Measurements from ENCODE around the gene ADAMTS17. TPM values are rescaled to one million over a fixed set of nuclear protein-coding genes. Genes with fewer than 3 reads are reported as not detected.

The ADAMTS17 gene
- total RNA-seq, 1 donor from 2014 or later, result 0.83 TPM

DNA sequence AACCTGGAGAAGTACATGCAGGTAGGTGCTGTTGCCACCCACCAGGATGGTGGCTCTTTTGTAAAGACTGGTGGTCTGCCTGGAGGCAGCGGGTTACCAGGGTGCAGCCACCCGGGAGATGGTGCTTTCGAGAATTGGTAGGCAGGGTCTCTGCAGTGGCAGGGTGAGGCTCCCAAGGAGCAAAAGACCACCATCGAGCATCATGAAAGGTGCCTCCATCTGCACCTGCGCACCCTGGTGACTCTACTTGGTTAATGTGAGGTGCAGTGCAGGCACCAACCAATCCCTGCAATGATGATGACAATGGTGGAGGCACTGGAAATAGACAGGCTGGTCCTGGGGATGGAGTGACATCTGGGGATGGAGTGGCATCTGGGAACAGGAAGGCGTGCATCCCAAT lies 236.7 kb downstream of the ADAMTS17 start:
- intact Hi-C loops (cut with micrococcal nuclease), result no loop called here
- peaks cover 2% of the 10 kb centered on the region for H3K27me3 Mint-ChIP-seq (ENCODE audit: insufficient read depth)
- no peaks in the 10 kb centered on the region for H3K36me3 Mint-ChIP-seq (ENCODE audit: low read depth)
- no peak for DNase-seq (ENCODE audit: low spot score)
- no peak overlapping the region for H3K27ac Mint-ChIP-seq
- H3K4me3 Mint-ChIP-seq, result no peak overlapping the region
- peaks cover 14% of the 10 kb centered on the region for H3K4me1 Mint-ChIP-seq (ENCODE audit: low read depth)
- H3K9me3 Mint-ChIP-seq, result no peaks in the 10 kb centered on the region

DNA sequence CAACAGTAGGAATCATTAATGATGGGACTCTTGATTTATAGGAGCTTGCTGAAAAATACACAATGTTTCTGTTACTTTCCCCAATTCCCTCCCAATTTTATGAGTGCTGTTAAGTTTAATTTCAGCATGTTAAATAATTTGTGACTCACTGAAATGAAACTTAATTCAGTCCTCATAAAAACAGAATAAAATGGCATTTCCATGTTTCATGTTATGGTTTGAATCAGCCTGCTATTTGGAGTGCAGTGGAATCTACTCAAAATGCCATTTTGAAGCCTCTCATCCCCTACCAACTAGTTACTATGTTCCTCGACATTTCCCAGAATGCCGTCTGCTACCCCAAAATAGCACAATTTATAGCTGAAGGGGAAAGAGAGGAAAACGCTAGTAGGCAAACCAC lies 237.5 kb downstream of the ADAMTS17 start:
- intact Hi-C loops (cut with micrococcal nuclease), result no loop called here
- no peak for DNase-seq (ENCODE audit: low spot score)
- peaks cover 6% of the 10 kb centered on the region for H3K4me1 Mint-ChIP-seq (ENCODE audit: low read depth)
- no peaks in the 10 kb centered on the region for H3K36me3 Mint-ChIP-seq (ENCODE audit: low read depth)
- H3K9me3 Mint-ChIP-seq, result no peaks in the 10 kb centered on the region
- H3K27me3 Mint-ChIP-seq (ENCODE audit: insufficient read depth), result peaks cover 2% of the 10 kb centered on the region
- no peak overlapping the region for H3K27ac Mint-ChIP-seq
- H3K4me3 Mint-ChIP-seq, result no peak overlapping the region

DNA sequence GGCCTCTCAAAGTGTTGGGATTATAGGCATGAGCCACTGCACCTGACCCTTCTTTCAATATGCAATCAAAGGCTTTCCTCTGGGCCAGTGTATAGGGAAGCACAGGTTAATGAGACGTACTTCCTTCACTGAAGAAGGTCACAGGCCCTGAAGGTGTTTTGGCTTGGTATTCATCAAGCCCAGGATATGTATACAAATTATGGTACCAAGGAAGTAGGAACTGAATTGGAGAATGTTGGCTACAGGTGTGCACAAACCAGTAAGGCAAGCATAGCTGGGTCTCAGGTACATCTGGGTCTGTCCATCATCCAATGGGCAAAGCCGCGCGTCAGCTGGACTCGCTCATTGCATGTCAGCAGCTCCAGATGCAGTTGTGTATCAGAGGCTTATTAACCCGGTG lies 237.9 kb downstream of the ADAMTS17 start:
- no peak overlapping the region for H3K4me3 Mint-ChIP-seq
- H3K9me3 Mint-ChIP-seq, result no peaks in the 10 kb centered on the region
- no peak overlapping the region for H3K27ac Mint-ChIP-seq
- peaks cover 2% of the 10 kb centered on the region for H3K4me1 Mint-ChIP-seq (ENCODE audit: low read depth)
- no peaks in the 10 kb centered on the region for H3K36me3 Mint-ChIP-seq (ENCODE audit: low read depth)
- H3K27me3 Mint-ChIP-seq (ENCODE audit: insufficient read depth), result peaks cover 2% of the 10 kb centered on the region
- intact Hi-C loops (cut with micrococcal nuclease), result no loop called here
- no peak for DNase-seq (ENCODE audit: low spot score)

DNA sequence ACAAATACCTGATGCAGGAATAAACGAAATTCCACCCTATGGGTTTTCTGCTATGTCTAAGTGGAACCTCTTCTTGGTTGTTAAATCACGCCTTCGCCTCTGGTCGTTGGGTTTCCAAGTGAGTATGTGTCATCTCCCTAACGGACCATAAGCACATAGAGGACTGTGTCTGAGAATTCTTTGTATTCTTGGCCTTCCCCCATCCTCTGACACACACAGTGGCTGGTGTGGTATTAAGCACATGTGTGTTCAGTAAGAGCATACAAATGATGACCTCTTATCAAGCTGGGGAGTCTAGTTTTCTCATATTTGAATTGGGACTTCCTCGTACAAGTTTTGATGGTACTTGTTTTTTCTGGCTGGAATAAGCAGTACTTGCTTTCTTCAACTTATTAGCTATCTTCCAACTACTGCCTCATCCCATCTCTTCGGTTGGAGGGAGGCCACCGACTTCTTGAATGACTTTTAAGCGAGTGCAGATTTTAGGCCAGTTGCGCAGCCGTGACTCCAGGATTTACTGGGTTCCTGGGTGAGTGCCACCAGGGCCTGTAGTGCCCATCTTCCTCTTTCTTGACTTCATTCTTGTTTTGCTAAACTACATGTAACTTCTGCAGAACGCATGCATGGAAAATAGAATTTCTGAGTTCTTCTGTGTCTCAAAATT lies 240.2 kb downstream of the ADAMTS17 start:
- no peaks in the 10 kb centered on the region for H3K9me3 Mint-ChIP-seq
- no peaks in the 10 kb centered on the region for H3K36me3 Mint-ChIP-seq (ENCODE audit: low read depth)
- no peak overlapping the region for H3K4me3 Mint-ChIP-seq
- intact Hi-C loops (cut with micrococcal nuclease), result no loop called here
- no peak for DNase-seq (ENCODE audit: low spot score)
- no peak overlapping the region for H3K27ac Mint-ChIP-seq
- peaks cover 2% of the 10 kb centered on the region for H3K27me3 Mint-ChIP-seq (ENCODE audit: insufficient read depth)
- no peaks in the 10 kb centered on the region for H3K4me1 Mint-ChIP-seq (ENCODE audit: low read depth)

DNA sequence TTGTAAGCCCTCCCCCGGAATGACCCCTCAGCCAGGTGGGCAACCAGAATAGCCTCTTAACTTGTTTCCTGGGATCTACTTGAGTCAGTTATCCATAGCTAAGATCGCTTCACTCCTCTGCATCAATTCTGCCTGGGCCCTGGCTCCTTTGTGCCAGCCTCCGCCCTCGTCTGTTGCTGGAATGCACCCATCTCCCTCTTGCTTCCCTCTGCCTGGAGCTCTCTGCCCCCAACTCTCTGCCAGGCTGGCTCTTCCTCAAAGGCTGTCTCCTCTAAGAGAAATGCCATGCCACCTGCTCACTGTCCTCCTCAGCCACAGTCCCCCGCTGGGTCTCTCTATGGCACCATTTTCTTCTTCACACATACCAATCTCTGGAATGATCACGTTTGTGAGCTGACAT lies 240.8 kb downstream of the ADAMTS17 start:
- Mint-ChIP-seq H3K4me1 (ENCODE audit: low read depth) (no peaks in the 10 kb centered on the region), H3K36me3 (ENCODE audit: low read depth) (no peaks in the 10 kb centered on the region), H3K27ac (no peak overlapping the region), H3K9me3 (no peaks in the 10 kb centered on the region), H3K27me3 (ENCODE audit: insufficient read depth) (peaks cover 2% of the 10 kb centered on the region), H3K4me3 (no peak overlapping the region)
- no peak for DNase-seq (ENCODE audit: low spot score)
- intact Hi-C loops (cut with micrococcal nuclease), result no loop called here

DNA sequence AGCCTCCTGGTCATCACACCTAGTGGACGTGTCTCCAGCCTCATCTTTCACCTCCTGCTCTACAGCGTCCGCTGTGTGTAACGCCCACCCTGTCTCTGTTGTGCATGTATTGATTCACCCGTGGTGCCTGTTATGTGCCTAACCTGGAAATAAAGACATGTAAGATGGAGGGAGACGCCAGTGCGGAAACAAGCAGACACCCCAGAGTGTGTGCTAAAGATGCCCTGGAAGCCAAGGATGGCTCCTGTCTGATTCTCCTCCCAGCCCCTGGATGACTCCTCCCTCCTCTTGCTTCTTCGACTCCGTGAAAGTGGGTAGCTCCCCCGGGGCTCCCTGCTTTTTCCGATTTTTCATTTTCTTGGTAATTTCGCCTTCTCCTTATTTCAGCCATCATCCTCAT lies 241.8 kb downstream of the ADAMTS17 start:
- Mint-ChIP-seq H3K4me3 (no peak overlapping the region), H3K27ac (no peak overlapping the region), H3K27me3 (ENCODE audit: insufficient read depth) (peaks cover 2% of the 10 kb centered on the region), H3K36me3 (ENCODE audit: low read depth) (no peaks in the 10 kb centered on the region), H3K4me1 (ENCODE audit: low read depth) (no peaks in the 10 kb centered on the region), H3K9me3 (no peaks in the 10 kb centered on the region)
- intact Hi-C loops (cut with micrococcal nuclease), result no loop called here
- no peak for DNase-seq (ENCODE audit: low spot score)

DNA sequence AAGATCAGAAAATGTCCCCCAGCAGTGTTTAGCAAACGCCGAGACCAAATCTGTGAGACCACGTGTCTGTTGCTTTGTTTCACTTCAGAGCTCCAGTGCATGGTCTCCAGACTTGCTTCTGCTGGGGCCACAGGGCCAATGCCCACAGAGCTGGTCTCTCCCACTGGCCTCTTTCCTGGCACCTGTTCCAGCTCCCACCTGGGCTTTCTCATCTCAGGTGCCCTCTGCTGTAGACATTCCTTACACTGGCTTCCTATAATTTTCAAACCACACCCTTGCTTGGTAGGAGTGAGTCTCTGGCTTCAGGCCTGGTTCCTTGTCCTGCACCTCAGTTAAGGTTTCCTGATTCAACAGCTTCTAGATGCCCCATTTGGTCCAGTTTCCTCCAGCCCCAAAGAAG lies 243.1 kb downstream of the ADAMTS17 start:
- Mint-ChIP-seq H3K27me3 (ENCODE audit: insufficient read depth) (peaks cover 2% of the 10 kb centered on the region), H3K9me3 (no peaks in the 10 kb centered on the region), H3K27ac (no peak overlapping the region), H3K4me3 (no peak overlapping the region), H3K36me3 (ENCODE audit: low read depth) (no peaks in the 10 kb centered on the region), H3K4me1 (ENCODE audit: low read depth) (no peaks in the 10 kb centered on the region)
- intact Hi-C loops (cut with micrococcal nuclease), result no loop called here
- no peak for DNase-seq (ENCODE audit: low spot score)

DNA sequence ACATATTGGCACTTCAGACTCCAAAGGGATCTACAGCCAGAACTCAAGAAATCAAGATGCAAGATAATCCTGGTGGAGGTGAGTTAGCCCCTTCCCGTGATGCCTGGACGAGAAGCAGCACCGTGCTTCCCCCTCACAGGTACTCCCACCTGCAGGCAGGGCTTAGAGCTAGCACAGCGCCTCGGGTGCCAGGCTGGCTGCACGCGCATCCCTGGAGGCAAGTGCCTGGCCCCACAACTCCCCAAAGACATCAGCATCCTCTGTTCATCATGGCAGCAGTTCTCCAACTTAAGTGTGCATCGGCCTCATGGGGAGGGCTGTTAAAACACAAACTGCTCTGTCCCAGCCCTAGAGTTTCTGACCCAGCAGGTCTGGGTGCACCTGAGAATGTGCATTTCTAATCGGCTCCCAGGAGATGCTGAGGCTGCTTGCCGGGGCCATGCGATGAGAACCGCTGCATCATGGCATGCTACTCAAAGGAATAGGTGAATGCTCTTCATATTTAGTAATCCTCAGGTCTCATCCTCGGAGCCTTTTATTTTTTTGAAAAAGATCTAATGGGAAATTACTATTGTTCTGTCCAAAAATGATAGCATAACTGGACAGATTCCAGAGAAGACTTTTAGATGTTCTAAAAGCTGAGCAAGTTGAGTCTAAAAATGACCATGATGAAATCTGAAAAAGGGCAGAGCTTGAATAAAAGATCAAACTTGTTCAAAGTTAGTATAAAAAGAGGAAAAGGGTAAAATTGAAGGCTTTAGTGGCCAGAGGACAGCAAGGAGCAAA lies 244.2 kb downstream of the ADAMTS17 start:
- no peaks in the 10 kb centered on the region for H3K9me3 Mint-ChIP-seq
- intact Hi-C loops (cut with micrococcal nuclease), result no loop called here
- no peak for DNase-seq (ENCODE audit: low spot score)
- H3K4me1 Mint-ChIP-seq (ENCODE audit: low read depth), result no peaks in the 10 kb centered on the region
- H3K4me3 Mint-ChIP-seq, result no peak overlapping the region
- no peak overlapping the region for H3K27ac Mint-ChIP-seq
- no peaks in the 10 kb centered on the region for H3K36me3 Mint-ChIP-seq (ENCODE audit: low read depth)
- peaks cover 2% of the 10 kb centered on the region for H3K27me3 Mint-ChIP-seq (ENCODE audit: insufficient read depth)

DNA sequence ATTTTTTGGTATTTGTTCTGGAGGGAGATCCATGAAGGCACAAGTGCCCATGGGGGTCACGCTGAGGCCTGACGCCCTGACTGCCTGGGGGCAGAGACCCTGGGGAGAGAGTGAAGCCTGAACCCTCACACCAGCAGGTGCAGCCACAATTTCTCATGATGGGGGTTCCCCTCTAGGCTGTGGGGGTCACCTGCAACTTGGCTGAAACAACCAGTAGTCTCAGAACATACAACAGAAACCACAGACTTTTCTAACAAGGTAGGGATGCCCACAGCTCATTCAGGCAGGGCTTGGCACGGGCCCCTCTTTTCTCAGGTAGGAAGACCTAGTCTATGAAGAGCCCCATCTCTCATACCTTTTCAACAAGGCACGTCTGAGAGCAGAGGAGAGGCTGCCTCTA lies 245.1 kb downstream of the ADAMTS17 start:
- no peaks in the 10 kb centered on the region for H3K36me3 Mint-ChIP-seq (ENCODE audit: low read depth)
- peaks cover 2% of the 10 kb centered on the region for H3K27me3 Mint-ChIP-seq (ENCODE audit: insufficient read depth)
- H3K27ac Mint-ChIP-seq, result no peak overlapping the region
- no peak for DNase-seq (ENCODE audit: low spot score)
- no peak overlapping the region for H3K4me3 Mint-ChIP-seq
- no peaks in the 10 kb centered on the region for H3K4me1 Mint-ChIP-seq (ENCODE audit: low read depth)
- intact Hi-C loops (cut with micrococcal nuclease), result no loop called here
- no peaks in the 10 kb centered on the region for H3K9me3 Mint-ChIP-seq

DNA sequence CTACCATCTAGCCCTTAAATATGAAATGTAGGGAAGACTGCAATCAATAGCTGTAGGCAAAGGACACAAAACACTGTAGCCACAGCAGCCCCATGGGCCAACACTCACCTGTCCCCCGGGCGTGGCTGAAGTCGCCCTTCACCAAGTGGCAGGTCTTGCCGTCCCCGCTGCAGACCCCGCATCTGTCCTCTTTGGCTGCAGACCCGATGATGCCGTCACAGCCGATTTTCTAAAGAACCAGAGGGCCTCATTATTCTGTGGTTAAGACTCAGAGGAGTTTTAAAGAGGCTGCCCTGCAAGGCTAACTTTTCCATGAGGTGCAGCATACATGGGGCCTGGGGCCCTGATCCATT lies 245.6 kb downstream of the ADAMTS17 start:
- H3K36me3 Mint-ChIP-seq (ENCODE audit: low read depth), result no peaks in the 10 kb centered on the region
- no peaks in the 10 kb centered on the region for H3K9me3 Mint-ChIP-seq
- H3K27me3 Mint-ChIP-seq (ENCODE audit: insufficient read depth), result peaks cover 1% of the 10 kb centered on the region
- H3K27ac Mint-ChIP-seq, result no peak overlapping the region
- intact Hi-C loops (cut with micrococcal nuclease), result no loop called here
- no peaks in the 10 kb centered on the region for H3K4me1 Mint-ChIP-seq (ENCODE audit: low read depth)
- H3K4me3 Mint-ChIP-seq, result no peak overlapping the region
- no peak for DNase-seq (ENCODE audit: low spot score)

DNA sequence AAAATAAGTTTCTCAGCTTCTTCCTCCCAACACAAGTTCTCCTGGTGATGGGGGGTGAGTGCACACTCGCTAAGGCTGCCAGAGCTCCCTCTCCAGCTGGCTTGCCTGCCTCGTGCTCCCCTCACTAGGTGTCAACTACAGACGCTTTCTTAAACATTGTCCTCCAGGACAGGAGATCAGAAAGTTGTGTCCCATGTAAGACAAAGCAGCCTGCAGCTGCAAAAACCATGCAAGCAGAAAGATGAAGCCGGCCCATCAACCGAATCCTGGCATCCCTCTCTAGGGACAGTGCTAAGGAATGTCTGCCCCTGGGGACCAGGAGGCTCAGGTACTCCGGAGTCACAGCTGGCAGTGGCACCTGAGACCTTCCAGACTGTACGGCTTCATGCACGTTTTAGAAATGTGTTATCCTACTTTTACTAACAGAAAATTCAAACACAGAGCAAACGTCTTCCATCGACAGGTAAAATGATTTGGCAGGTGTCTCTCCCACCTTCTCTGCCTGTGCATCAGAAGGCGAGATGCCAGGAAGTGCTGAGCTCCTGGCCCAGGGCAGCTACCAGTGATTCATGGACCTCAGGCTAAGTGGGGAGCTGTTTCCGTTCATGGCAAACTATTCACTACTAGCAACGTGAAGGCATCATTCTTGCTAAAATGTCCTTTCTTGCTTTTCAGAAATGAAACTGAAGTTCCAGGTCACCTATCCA lies 246.1 kb downstream of the ADAMTS17 start:
- DNase-seq (ENCODE audit: low spot score), result no peak
- H3K4me1 Mint-ChIP-seq (ENCODE audit: low read depth), result no peaks in the 10 kb centered on the region
- H3K27me3 Mint-ChIP-seq (ENCODE audit: insufficient read depth), result no peaks in the 10 kb centered on the region
- H3K36me3 Mint-ChIP-seq (ENCODE audit: low read depth), result no peaks in the 10 kb centered on the region
- no peak overlapping the region for H3K27ac Mint-ChIP-seq
- H3K9me3 Mint-ChIP-seq, result no peaks in the 10 kb centered on the region
- no peak overlapping the region for H3K4me3 Mint-ChIP-seq
- intact Hi-C loops (cut with micrococcal nuclease), result no loop called here

DNA sequence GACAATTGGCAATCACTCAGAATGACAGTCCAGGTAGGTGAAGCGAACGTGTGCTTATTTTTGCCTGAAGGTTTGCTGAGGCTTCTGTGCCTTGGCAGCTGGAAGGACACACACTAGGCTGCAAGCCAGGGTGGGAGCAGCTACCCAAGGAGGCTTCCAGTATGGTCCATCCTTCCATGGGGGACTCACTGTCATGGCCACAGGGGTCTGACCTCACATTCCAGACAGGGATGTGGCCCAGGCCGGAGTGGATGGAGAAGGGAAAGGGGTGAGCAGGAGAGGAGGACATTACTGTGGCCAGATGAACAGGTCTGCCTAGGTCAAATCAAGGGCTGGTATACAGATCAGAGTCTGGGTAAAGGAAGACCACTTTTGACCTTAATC lies 247.7 kb downstream of the ADAMTS17 start:
- Mint-ChIP-seq H3K27me3 (ENCODE audit: insufficient read depth) (peaks cover 2% of the 10 kb centered on the region), H3K36me3 (ENCODE audit: low read depth) (no peaks in the 10 kb centered on the region), H3K27ac (no peak overlapping the region), H3K4me1 (ENCODE audit: low read depth) (no peaks in the 10 kb centered on the region), H3K4me3 (no peak overlapping the region), H3K9me3 (no peaks in the 10 kb centered on the region)
- no peak for DNase-seq (ENCODE audit: low spot score)
- intact Hi-C loops (cut with micrococcal nuclease), result no loop called here

Measured in activated T-helper 1 cell treated with anti-CD3 and anti-CD28 coated beads, Interleukin-12 subunit alpha, Interleukin-12 subunit beta, Interleukin-2, Interleukin-4 antibody, amounts not matched to agents 30 ng/mL and 10 ng/mL and 1 ng/mL, durations not matched to agents 14 hours and 24 hours and 36 hours (primary cell).